GM23248 (cell line): ENCODE data around the gene OR5K4. TPM values are rescaled to one million over a fixed set of nuclear protein-coding genes. Genes with fewer than 3 reads are reported as not detected.

Experiments used
- DNase-seq: peaks from one replicate; pipeline ENCODE4 v3.0.0-alpha.2; 2015
- H2AFZ ChIP-seq: fragments of 200-600 bp; sonication (generic); 2 replicates; pipeline ENCODE4 v1.6.1; 2016; ENCODE audit warnings: antibody characterized with exemption
- H3F3A ChIP-seq: fragments of 200-600 bp; sonication (generic); 2 replicates; pipeline ENCODE4 v1.6.1; 2016; ENCODE audit warnings: mild to moderate bottlenecking, antibody characterized with exemption, mixed run types; ENCODE audit not compliant: insufficient read depth
- H3K27ac ChIP-seq: fragments of 200-600 bp; sonication (generic); 2 replicates; pipeline ENCODE4 v1.5.1; 2016; ENCODE audit warnings: mild to moderate bottlenecking
- H3K27me3 ChIP-seq: fragments of 200-600 bp; sonication (generic); replicated peaks from 2 replicates; pipeline ENCODE4 v1.6.1; 2016; ENCODE audit warnings: mild to moderate bottlenecking; ENCODE audit not compliant: insufficient read depth
- H3K36me3 ChIP-seq: fragments of 200-600 bp; sonication (generic); 2 replicates; pipeline ENCODE4 v1.6.1; 2016; ENCODE audit warnings: low read depth, mild to moderate bottlenecking
- H3K4me1 ChIP-seq: fragments of 200-600 bp; sonication (generic); 2 replicates; pipeline ENCODE4 v1.6.1; 2016; ENCODE audit warnings: mild to moderate bottlenecking; ENCODE audit not compliant: insufficient read depth
- H3K4me2 ChIP-seq: fragments of 200-600 bp; sonication (generic); one replicate; pipeline ENCODE4 v1.6.1; 2016; ENCODE audit warnings: mild to moderate bottlenecking; ENCODE audit not compliant: unreplicated experiment
- H3K4me3 ChIP-seq: fragments of 200-600 bp; sonication (generic); 2 replicates; pipeline ENCODE4 v1.5.1; 2016; ENCODE audit warnings: mild to moderate bottlenecking
- H3K79me2 ChIP-seq: fragments of 200-600 bp; sonication (generic); 2 replicates; pipeline ENCODE4 v1.6.1; 2016; ENCODE audit warnings: mild to moderate bottlenecking; ENCODE audit not compliant: insufficient read depth
- H3K9ac ChIP-seq: fragments of 200-600 bp; sonication (generic); 2 replicates; pipeline ENCODE4 v1.6.1; 2016; ENCODE audit warnings: mild to moderate bottlenecking
- H3K9me2 ChIP-seq: fragments of 200-600 bp; sonication (generic); 2 replicates; pipeline ENCODE4 v1.6.1; 2016; ENCODE audit warnings: mixed run types, mild to moderate bottlenecking, moderate library complexity; ENCODE audit not compliant: insufficient read depth
- H3K9me3 ChIP-seq: fragments of 200-600 bp; sonication (generic); one replicate; pipeline ENCODE4 v1.6.1; 2017; ENCODE audit warnings: low read depth
- H4K20me1 ChIP-seq: fragments of 200-600 bp; sonication (generic); 2 replicates; pipeline ENCODE4 v1.6.0; 2016; ENCODE audit not compliant: insufficient read depth
- EZH2 ChIP-seq: fragments of 200-600 bp; sonication (generic); IDR thresholded peaks from 2 replicates; pipeline ENCODE4 v1.6.1; 2018; ENCODE audit warnings: antibody characterized with exemption, mild to moderate bottlenecking; ENCODE audit not compliant: insufficient read depth, poor library complexity, severe bottlenecking
- EZH2phosphoT487 ChIP-seq: fragments of 200-600 bp; sonication (generic); IDR thresholded peaks from 2 replicates; pipeline ENCODE4 v1.6.1; 2018; ENCODE audit warnings: antibody characterized with exemption, moderate library complexity, mild to moderate bottlenecking, low read depth; ENCODE audit not compliant: insufficient read depth
- WGBS, 2 experiments: methylation state at CpG; one replicate each; pipeline ENCODE4 v1.1.6; 2015 to 2017; ENCODE audit warnings: low lambda C conversion rate in 2 of 2, low coverage in 1 of 2; ENCODE audit errors: missing lambda C conversion rate in 2 of 2; 5-methylcytosine and 5-hydroxymethylcytosine counted together
- in situ Hi-C: fragments of 300-500 bp; cut with MboI; formaldehyde crosslinking; loops from 2 replicates; pipeline ENCODE4 v1.15.0; 2020
- polyA plus RNA-seq: library from polyadenylated mRNA; unstranded; fragments of >200 nt; fragmentation: Nextera tagmentation; extraction: Ambion mirVana; gene quantifications from 2 replicates; pipeline ENCODE4 v1.2.1, GENCODE V29; 2016
- total RNA-seq: library from RNA; depleted of rRNA; stranded (reverse); fragments of >200 nt; shearing (Covaris generic); gene quantifications from 2 replicates; pipeline ENCODE4 v1.2.3, GENCODE V29; 2014

The OR5K4 gene
- total and polyA plus RNA-seq, 2 experiments from 2014 or later = not detected

DNA sequence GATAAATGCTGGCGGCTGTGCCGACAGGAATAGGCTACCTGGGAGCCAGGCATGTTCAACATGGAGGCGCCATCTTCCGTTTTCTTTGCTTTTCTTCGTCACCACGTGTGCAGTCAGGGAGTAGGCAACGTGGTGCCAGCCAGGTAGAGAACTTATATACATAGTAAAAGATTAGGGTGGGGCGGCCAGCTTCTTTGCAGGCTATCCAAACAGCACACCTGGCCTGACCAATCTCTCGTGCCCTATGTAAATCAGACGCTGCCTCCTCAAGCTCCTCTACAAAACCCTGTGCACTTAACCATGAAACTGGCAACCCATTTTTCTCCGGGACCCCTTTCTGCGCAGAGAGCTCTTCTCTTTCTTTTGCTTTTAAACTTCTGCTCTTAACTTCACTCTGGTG, 28.6 kb upstream of the OR5K4 start:
- DNase-seq = no peak
- Histone ChIP-seq H3K36me3 (no peaks in the 10 kb centered on the region), H3F3A (no peaks in the 10 kb centered on the region), H3K4me1 (no peaks in the 10 kb centered on the region), H3K9me2 (no peaks in the 10 kb centered on the region), H3K79me2 (no peaks in the 10 kb centered on the region), H2AFZ (no peak overlapping the region), H3K9ac (no peak overlapping the region), H3K4me2 (no peak overlapping the region), H3K27ac (no peak overlapping the region), H3K4me3 (no peak overlapping the region), H4K20me1 (no peaks in the 10 kb centered on the region), H3K9me3 (no peaks in the 10 kb centered on the region), H3K27me3 (peaks cover 2% of the 10 kb centered on the region)
- TF ChIP-seq EZH2phosphoT487 (no peak), EZH2 (no peak)
- in situ Hi-C loops = loop anchor here (25.0 kb wide), 1 partner anchor 538 kb away; no protein-coding TSS in a partner anchor
- WGBS, 2 experiments = 34 to 37% methylated on average over 12 of the region's 12 CpGs

DNA sequence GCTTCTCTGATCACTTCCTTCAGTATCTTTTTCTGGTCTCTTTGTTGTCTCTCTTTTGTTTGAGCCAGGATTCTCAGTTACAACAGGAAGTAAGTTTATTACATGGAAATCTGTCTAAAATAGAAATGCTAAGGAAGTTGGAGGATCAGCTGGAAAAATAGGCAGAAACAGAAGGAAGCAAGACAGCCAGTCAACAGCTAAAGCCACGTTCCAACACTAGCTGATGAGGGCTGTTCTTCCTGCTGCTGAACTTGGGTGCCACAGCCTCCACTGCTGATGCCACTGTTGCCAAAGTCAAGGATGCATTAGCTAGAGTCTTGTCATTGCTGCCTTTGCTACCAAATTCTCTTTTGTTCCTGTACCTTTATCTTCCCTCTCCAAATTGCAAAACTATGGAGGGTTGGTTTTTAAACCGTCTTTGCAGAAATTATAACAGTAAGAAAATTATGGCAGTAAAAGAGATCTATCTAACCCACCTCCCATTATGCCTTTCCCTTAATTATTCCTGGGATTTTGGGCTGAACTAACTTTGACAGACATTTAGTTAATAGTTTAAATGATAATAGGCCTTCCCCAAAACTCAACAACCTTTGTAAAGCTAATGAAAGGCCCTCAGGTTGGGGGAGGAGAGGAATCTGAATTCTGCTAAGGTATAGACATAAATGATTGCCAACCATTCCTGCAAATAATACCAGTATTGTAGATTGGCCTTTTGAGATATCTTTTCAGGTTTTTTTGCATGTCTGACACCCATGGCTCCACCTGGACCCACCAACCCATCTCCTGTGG, 27.4 kb upstream of the OR5K4 start:
- no peak for DNase-seq
- H3K4me1 ChIP-seq = no peaks in the 10 kb centered on the region
- WGBS, 2 experiments = 8 to 11% methylated on average over 2 of the region's 2 CpGs
- no peaks in the 10 kb centered on the region for H3K36me3 ChIP-seq
- H2AFZ ChIP-seq = no peak overlapping the region
- no peak overlapping the region for H3K4me2 ChIP-seq
- H3K27ac ChIP-seq = no peak overlapping the region
- no peak overlapping the region for H3K9ac ChIP-seq
- peaks cover 2% of the 10 kb centered on the region for H3K27me3 ChIP-seq
- no peaks in the 10 kb centered on the region for H3F3A ChIP-seq
- H3K79me2 ChIP-seq = no peaks in the 10 kb centered on the region
- no peaks in the 10 kb centered on the region for H4K20me1 ChIP-seq
- no peak for TF ChIP-seq EZH2
- TF ChIP-seq EZH2phosphoT487 = no peak
- in situ Hi-C loops = loop anchor here (25.0 kb wide), 1 partner anchor 539 kb away; no protein-coding TSS in a partner anchor
- H3K9me3 ChIP-seq = no peaks in the 10 kb centered on the region
- H3K9me2 ChIP-seq = no peaks in the 10 kb centered on the region
- no peak overlapping the region for H3K4me3 ChIP-seq

DNA sequence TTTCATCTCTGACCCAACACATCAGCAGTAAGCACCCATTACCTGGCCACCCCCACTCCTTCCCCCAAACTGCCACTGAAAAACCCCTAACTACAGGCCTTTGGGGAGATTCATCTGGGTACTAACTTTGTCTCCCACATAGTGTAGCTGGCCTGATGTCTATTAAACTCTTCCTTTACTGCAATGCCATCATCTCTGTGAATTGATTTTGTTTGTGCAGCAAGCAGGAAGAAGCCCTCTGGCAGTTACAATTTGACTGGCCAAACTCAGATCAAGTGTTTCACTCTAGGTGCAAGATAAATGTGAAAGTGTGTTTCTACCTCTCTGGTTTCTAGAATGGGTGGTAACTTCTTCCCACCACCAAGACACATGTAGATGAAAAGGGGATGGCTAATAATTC, 26.7 kb upstream of the OR5K4 start:
- no peaks in the 10 kb centered on the region for H4K20me1 ChIP-seq
- H3K9me3 ChIP-seq = no peaks in the 10 kb centered on the region
- H3K4me2 ChIP-seq = no peak overlapping the region
- TF ChIP-seq EZH2 (no peak), EZH2phosphoT487 (no peak)
- H3K27ac ChIP-seq = no peak overlapping the region
- no peak overlapping the region for H2AFZ ChIP-seq
- H3K9me2 ChIP-seq = no peaks in the 10 kb centered on the region
- H3F3A ChIP-seq = no peaks in the 10 kb centered on the region
- no peak overlapping the region for H3K9ac ChIP-seq
- peaks cover 2% of the 10 kb centered on the region for H3K27me3 ChIP-seq
- H3K4me3 ChIP-seq = no peak overlapping the region
- in situ Hi-C loops = loop anchor here (25.0 kb wide), 1 partner anchor 540 kb away; no protein-coding TSS in a partner anchor
- no peaks in the 10 kb centered on the region for H3K79me2 ChIP-seq
- no peak for DNase-seq
- no peaks in the 10 kb centered on the region for H3K4me1 ChIP-seq
- no peaks in the 10 kb centered on the region for H3K36me3 ChIP-seq

DNA sequence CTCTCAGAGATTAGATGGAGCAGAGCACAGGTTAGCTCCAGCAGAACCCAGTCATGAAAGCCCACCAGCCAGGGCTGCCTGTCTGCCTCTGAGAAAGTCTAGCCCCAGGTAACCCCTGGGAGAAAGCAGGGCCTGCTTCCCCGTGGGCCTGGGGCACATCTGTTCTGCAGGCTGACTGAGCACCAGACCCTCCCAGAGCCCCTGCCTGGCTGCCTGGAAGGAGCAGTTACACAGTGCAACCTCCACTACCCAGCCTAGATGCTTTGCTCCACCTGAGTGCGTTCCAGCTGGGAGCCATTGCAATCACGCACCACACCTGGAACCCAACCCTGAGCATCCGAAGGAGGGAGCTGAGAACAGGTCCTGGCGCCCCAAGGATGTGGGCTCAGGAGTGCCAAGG, 24.7 kb upstream of the OR5K4 start:
- Histone ChIP-seq H2AFZ (no peak overlapping the region), H3K27ac (no peak overlapping the region), H3K36me3 (no peaks in the 10 kb centered on the region), H3K9ac (no peak overlapping the region), H3K4me3 (no peak overlapping the region), H3K4me1 (no peaks in the 10 kb centered on the region), H3K79me2 (no peaks in the 10 kb centered on the region), H4K20me1 (no peaks in the 10 kb centered on the region), H3K27me3 (peaks cover 2% of the 10 kb centered on the region; the same call in 1 of the 2 replicates), H3F3A (no peaks in the 10 kb centered on the region), H3K4me2 (no peak overlapping the region), H3K9me3 (no peaks in the 10 kb centered on the region), H3K9me2 (no peaks in the 10 kb centered on the region)
- 19 to 24% methylated on average over 5 of the region's 5 CpGs for WGBS, 2 experiments
- no peak for DNase-seq
- no peak for TF ChIP-seq EZH2
- no peak for TF ChIP-seq EZH2phosphoT487
- in situ Hi-C loops = loop anchor here (25.0 kb wide), 1 partner anchor 542 kb away; no protein-coding TSS in a partner anchor
